PC-9 (cell line): ENCODE results near the gene RNU1-1.
"Not testable (repeated sequence)": the region's sequence is repeated elsewhere in the genome, so short reads cannot be mapped to it uniquely, and the experiment has no call there.

Source experiments
- CTCF ChIP-seq: fragments of 200-600 bp; sonication (generic); conservative IDR thresholded peaks from 2 replicates; pipeline ENCODE4 v1.6.1; 2017; ENCODE audit warnings: mixed run types, antibody characterized with exemption, mild to moderate bottlenecking, moderate library complexity
- EZH2 ChIP-seq: fragments of 200-600 bp; sonication (generic); IDR thresholded peaks from 2 replicates; pipeline ENCODE4 v1.8.0; 2017; ENCODE audit warnings: antibody characterized with exemption, low read depth

GRCh38 chr1:16534829-16535456 is 20.9 kb upstream of the RNU1-1 start:
- TF ChIP-seq EZH2, CTCF: not testable (repeated sequence)
